GM21367 (cell line): ENCODE measurements around the gene KRT33B.

Experiments used
- ATAC-seq: cut with Tn5 transposase; IDR thresholded peaks from one replicate; pipeline ENCODE4 v1.9.1; 2021; ENCODE audit not compliant: unreplicated experiment

Gene KRT33B

DNA sequence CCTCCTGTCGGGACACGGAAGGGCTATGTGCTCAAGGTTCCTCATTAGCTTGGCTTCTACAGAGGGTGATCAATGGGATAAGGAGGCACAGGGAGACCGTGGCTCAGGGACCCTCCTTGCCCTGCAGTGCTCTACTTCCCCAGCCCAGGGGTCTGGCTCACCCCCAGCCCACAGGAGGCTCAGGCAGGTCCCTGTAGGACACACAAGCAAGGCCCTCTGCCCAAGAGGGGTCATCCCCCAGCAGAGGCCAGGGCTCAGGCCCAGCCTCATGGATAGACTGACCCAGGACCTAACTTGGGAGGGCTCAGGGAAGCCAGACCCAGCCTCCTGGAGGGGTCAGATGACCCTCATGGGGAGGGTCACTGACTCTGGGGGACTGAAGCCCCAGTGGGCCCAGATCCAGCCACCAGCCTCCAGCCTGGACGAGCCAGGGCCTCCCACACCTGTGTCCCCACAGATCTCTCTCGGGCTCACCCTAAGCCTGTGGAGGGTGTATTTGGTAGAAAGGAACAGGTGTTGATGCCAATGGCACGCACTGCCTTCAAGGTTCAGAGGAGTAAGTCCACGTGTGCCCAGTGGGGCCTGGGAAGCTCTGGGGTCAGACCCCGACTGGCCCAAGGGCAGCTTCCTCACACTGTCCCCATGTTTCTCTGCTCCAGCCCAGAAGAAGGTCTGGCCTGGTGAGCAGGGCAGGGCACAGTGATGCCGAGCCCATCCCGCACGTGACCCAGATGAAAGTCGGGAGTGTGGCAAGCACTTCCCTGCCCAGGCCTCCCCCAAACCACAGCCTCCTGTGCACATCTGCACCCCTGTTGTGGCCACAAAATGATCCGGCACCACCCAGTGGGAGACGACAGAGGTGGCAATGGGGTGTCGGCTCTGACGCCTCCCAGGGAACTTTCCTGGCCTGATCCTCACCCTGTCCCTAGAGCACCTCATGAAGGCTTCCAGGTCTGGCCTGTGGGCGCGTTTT, 43.2 kb downstream of the KRT33B start:
- ATAC-seq: no peak

DNA sequence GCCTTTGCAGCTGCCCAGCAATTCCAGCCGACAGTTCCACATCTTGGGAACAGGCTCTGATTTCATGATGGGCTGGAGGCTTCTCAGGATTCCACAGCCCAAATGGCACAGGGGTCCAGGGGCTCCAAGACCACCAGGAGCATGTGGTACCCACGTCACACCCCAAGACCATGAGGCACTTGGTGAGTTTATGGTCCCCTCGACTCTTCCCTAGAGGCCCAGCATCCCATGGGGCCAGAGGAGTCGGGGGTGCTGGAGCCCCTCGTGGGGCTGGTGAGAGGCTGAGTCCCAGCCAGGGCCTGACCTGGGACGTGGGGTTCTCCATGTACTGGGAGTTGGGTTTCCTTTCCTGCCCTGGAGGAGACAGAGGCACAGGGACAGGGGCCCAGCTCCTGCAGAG, 44.0 kb downstream of the KRT33B start:
- no peak for ATAC-seq

DNA sequence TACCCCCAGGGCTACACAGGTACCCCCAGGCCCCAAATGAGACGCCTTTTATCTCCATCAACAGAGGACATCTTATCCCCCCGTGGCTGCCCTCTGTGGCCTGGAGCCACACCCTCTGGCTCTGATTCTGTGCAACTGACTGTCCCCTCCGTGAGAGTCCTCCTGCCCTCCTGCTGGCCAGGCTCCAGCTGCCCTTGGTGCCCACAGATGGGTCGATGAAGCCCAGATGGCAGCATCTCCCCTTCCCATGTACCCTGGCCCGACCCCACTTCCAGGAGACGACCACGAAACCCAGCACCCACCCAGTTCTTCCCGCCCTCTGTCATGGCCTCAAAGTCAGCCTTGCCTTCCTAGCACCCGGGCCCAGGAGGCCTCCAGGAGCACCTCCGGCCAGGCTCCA, 44.5 kb downstream of the KRT33B start:
- ATAC-seq: no peak

DNA sequence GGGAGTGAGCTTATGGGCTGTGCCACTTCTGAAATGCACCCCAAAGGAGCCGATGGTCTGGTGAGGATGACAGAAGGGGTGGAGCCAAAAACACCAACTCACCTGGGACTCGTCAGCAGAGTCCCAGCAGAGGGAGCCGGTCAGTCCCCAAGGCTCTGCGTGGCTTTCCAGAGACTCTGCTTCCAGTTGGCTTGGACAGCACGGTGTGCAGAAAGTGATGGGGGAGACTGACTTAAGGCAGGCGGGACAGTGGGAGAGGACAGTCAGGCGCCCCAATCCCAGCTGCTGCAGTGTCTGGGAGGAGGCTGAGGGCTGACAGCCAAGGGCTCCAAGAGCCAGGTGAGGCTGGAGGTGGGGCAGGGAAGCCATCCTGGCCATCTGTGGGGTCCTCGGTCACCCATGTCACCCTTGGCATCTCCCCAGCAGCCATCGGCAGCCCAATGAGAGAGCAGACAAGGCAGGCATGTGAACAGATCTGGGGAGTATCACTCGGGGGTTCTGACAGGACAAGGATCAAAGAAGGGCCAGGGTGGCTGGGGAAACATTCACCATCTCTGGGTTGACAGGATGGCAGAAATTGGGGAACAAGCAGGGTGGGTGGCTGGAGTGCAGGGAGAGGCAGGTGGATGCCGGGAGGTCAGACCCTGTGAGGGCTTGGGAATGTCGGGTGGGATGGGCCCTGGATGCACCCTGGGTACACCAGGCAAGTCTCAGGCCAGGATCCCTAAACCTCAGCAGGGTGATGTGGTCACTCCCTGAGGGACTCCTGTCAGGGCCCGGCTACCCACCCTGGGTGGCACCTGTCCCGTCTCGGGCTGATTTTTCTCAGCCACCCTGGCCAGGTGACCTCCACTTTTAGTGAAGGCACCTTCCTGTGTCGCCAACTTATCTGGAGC, 45.2 kb downstream of the KRT33B start:
- ATAC-seq: no peak

DNA sequence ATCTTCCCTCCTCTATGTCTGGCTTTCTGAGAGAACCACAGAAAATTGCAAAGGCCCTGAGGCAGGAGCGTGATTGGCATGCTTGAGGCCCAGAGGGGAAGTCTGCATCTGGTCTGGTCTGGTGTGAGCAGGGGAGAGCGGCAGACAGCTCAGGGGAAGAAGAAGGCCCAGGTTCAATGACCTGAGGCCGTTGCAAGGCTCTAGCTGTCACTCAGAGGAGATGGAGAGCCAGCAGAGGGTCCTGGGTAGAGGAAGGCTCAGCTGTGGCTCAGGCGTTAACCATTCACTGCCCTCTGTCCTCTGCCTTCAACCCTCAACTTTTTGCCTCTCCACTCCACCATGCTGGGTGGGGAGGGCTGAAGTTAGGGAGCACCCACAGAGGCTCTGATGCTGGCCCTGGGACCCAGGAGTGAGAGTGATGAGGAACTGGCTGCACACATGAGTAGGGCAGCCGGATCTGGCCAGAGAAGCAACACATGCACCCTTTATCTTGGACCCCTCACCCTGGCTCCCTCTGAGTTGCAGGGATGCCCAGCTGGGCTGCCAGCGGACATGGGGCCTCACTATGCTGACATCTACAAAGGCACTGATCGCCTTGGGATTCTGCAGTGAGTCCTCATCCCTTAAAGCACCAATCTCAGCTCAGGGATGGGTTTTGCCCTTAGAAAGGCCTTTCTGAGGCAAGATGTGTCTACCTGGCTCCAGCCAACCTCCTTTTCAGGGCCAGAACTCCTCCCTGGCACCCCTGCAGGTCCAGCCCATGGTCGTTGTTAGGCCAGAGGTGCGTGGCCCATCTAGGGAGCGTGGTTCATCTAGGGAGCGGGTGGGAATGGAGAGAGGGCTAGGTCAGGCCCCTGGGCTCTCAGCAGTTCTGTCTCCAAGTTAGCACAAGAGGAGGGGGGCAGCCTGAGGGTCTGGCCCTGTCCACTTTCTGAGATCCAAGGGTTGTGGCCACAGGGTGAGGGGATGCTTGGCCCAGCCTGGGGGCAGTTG, 46.4 kb downstream of the KRT33B start:
- no peak for ATAC-seq

DNA sequence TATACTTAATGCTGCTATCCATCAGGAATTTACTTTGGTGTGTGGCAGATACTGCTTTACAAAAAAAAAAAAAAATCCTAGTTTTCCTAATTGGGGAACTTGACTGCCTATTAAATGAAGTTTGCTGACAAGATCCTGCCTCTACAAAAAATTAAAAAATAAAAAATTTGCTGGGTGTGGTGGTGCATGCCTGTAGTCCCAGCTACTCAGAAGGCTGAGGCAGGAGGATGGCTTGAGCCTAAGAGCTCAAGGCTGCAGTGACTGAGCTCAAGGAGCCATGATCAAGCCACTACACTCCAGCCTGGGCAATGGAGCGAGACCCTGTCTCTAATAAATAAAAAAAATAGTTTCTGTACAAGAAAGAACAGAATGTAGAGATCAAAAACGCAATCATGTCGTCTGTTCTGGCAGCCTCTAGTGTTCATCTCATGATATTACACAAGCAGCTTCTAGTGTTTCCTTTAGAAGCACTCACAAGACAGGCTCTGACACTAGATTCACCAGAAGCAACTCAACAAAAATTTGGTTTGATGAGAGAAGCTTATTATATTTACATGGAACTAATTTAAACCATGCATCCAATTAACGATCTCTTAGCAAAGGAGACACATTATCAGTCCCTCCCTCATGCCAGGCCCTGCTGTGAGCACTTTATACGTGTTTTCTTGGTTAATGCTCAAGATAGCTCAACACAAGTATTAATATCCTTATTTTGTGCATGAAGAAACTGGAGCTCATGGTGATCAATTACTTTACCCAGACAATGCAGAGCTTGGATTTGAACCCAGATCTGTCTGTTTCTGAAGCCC, 47.3 kb downstream of the KRT33B start:
- ATAC-seq: no peak

DNA sequence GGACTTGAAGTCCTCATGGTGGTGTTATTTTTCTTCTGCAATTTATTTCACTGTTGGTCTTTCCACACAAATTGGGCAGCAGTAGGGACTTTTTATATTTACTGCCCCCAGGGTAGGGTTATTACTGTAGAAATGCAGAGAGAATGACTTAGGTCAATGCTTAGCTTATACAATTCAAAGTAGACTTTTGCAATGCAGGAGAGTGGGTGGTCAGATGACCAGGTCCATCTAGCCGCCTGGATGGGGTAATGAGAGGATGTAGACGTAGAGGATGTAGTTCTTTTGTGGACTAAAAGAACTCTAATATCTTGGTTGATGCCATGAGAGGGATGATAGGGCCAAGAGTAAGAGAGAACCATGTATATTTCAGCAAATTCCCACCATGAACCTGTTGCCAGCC, 51.4 kb downstream of the KRT33B start:
- no peak for ATAC-seq

DNA sequence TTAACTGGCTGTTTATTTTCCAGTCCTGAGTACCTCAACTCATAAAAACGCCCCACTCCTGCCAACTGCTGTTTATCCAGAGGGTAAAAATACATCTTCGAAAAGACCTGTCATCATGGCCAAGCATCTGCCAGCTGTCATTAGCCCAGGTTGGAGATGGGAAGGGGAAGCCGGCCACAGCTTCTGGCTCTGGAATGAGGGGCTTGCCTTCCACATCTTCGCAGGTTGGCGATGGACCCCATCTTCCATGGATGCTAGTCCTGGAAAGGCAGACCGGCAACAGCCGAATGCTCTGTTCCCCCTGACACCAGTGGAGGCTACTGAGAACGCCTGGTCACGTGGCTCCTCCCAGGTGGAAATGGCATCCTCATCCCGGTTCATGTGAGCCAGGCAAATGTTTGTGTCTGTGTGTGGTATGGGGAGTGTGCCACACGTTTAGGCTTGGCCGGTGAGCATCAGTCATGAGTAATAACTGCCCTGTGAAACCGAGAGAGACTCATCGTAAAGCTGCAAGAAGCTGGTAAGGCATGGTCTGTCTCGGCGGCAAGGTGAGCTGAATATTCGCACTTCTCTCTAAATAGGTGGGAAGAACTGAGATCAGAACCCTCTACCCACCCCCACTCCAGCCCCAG, 53.7 kb downstream of the KRT33B start:
- no peak for ATAC-seq

DNA sequence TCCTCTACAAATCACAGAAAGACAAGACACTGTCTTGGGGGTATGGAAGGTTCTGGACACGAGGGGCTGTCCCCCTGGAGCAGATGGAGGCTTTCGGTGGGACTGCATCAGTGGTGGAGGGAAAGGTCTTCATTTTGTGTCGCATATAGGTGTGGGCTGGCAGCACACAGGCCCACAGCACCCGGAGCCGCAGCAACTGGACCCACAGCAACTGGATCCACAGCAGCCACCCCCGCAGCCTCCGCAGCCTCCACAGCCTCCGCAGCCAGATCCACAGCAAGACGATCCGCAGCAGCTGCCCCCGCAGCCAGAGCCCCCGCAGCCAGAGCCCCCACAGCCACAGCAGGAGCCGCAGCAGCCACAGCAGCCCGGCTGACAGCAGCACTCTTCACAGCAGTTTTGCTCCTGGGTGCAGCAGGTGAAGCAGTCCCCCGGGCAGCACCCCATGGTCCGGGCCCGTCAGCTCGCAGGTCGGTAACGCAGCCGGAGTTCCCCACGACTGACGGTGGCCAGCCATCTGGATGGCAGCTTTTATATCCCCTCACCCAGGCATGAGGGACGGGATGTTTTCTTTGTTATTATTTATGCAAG, 54.3 kb downstream of the KRT33B start, which contains the start of gene KRTAP17-1:
KRTAP17-1 (minus strand) TSS at position 507 of the 591 bp plus-strand sequence; CDS start at position 447, 60 bp downstream.
- no peak for ATAC-seq
